H4 (cell line): Measurements from ENCODE around the gene PRDM15. TPM values are rescaled to one million over a fixed set of nuclear protein-coding genes. Genes with fewer than 3 reads are reported as not detected.

ENCODE experiments used
- DNase-seq: peaks from one replicate; pipeline ENCODE4 v3.0.0-alpha.2; 2015; ENCODE audit warnings: low spot score
- total RNA-seq: library from RNA; depleted of rRNA; stranded (reverse); fragments of >200 nt; shearing (Covaris generic); gene quantifications from 2 replicates; pipeline ENCODE4 v1.2.3, GENCODE V29; 2014

The PRDM15 gene
- total RNA-seq, 1 experiment from 2014 or later = 2.4 TPM

GRCh38 chr21:41907496-41908258 lies 28.5 kb upstream of the PRDM15 start:
- DNase-seq = no peak

- no peak for DNase-seq
Measured at GRCh38 chr21:41906770-41907169, 27.6 kb upstream of the PRDM15 start.

GRCh38 chr21:41903559-41904351 lies 24.6 kb upstream of the PRDM15 start:
- no peak for DNase-seq

GRCh38 chr21:41902946-41903345 lies 23.8 kb upstream of the PRDM15 start:
- no peak for DNase-seq

- no peak for DNase-seq
Measured at GRCh38 chr21:41901782-41902181, 22.6 kb upstream of the PRDM15 start.

- DNase-seq = no peak
Measured at GRCh38 chr21:41901099-41901498, 22.0 kb upstream of the PRDM15 start.

- no peak for DNase-seq
Measured at GRCh38 chr21:41900401-41900800, 21.3 kb upstream of the PRDM15 start.

- no peak for DNase-seq
Measured at GRCh38 chr21:41899426-41900202, 20.5 kb upstream of the PRDM15 start.

- DNase-seq = no peak
Measured at GRCh38 chr21:41898998-41899397, 19.9 kb upstream of the PRDM15 start.

- no peak for DNase-seq
Measured at GRCh38 chr21:41897700-41898099, 18.6 kb upstream of the PRDM15 start.

GRCh38 chr21:41897047-41897669 lies 18.0 kb upstream of the PRDM15 start:
- DNase-seq = no peak

- DNase-seq = no peak
Measured at GRCh38 chr21:41895643-41896493, 16.7 kb upstream of the PRDM15 start.

GRCh38 chr21:41894922-41895557 lies 15.9 kb upstream of the PRDM15 start:
- no peak for DNase-seq

- DNase-seq = no peak
Measured at GRCh38 chr21:41894511-41894910, 15.4 kb upstream of the PRDM15 start.

GRCh38 chr21:41892726-41893125 lies 13.6 kb upstream of the PRDM15 start:
- no peak for DNase-seq

- no peak for DNase-seq
Measured at GRCh38 chr21:41891132-41891531, 12.0 kb upstream of the PRDM15 start.

- DNase-seq = no peak
Measured at GRCh38 chr21:41890355-41890754, 11.2 kb upstream of the PRDM15 start.

GRCh38 chr21:41888749-41889376 lies 9.7 kb upstream of the PRDM15 start:
- DNase-seq = no peak

- no peak for DNase-seq
Measured at GRCh38 chr21:41887667-41888066, 8.5 kb upstream of the PRDM15 start.

- no peak for DNase-seq
Measured at GRCh38 chr21:41886328-41886727, 7.2 kb upstream of the PRDM15 start.
